ENCODE results near the gene HYCC1. TPM values are rescaled to one million over a fixed set of nuclear protein-coding genes. Genes with fewer than 3 reads are reported as not detected.
"Not testable (repeated sequence)": the region's sequence is repeated elsewhere in the genome, so short reads cannot be mapped to it uniquely, and the experiment has no call there.

The HYCC1 gene
- total RNA-seq, 1 donor from 2014 or later, result 10.9 TPM

GRCh38 chr7:23044581-23044980, 30.7 kb upstream of the HYCC1 start:
- DNase-seq (ENCODE audit: low spot score in 2 of 2), result no peak
- intact Hi-C loops (cut with DNase I), result no loop called here
- no peak for TF ChIP-seq CTCF (IDR thresholded peaks at IDR 0.05)

GRCh38 chr7:23043441-23043840, 29.5 kb upstream of the HYCC1 start:
- no peaks in the 10 kb centered on the region for H3K36me3 ChIP-seq
- intact Hi-C loops (cut with DNase I), result no loop called here
- H3K27me3 ChIP-seq, result no peaks in the 10 kb centered on the region
- H3K4me1 ChIP-seq, result no peaks in the 10 kb centered on the region
- TF ChIP-seq CTCF (IDR thresholded peaks at IDR 0.05), result no peak
- no peak overlapping the region for H3K27ac ChIP-seq
- no peak overlapping the region for H3K4me3 ChIP-seq
- DNase-seq (ENCODE audit: low spot score in 2 of 2), result no peak
- H3K9me3 ChIP-seq, result no peaks in the 10 kb centered on the region

More at GRCh38 chr7:23044581-23044980, 30.7 kb upstream of the HYCC1 start:
- H3K9me3 ChIP-seq, result no peaks in the 10 kb centered on the region
- H3K4me3 ChIP-seq, result no peak overlapping the region
- H3K36me3 ChIP-seq, result no peaks in the 10 kb centered on the region
- no peaks in the 10 kb centered on the region for H3K4me1 ChIP-seq
- H3K27me3 ChIP-seq, result no peaks in the 10 kb centered on the region
- H3K27ac ChIP-seq, result no peak overlapping the region

- intact Hi-C loops (cut with DNase I), result not testable (repeated sequence)
Observed at GRCh38 chr7:23039674-23040073, 25.7 kb upstream of the HYCC1 start.

GRCh38 chr7:23035542-23036371, 21.8 kb upstream of the HYCC1 start:
- not testable (repeated sequence) for H3K4me3 ChIP-seq

More at GRCh38 chr7:23039674-23040073, 25.7 kb upstream of the HYCC1 start:
- not testable (repeated sequence) for H3K27ac ChIP-seq; DNase-seq (ENCODE audit: low spot score in 2 of 2); H3K4me1 ChIP-seq; H3K9me3 ChIP-seq; H3K4me3 ChIP-seq; H3K27me3 ChIP-seq; H3K36me3 ChIP-seq

GRCh38 chr7:23027261-23027660, 13.3 kb upstream of the HYCC1 start:
- Histone ChIP-seq H3K36me3 (no peaks in the 10 kb centered on the region), H3K27me3 (no peaks in the 10 kb centered on the region), H3K4me1 (no peaks in the 10 kb centered on the region), H3K9me3 (no peaks in the 10 kb centered on the region), H3K27ac (no peak overlapping the region), H3K4me3 (no peak overlapping the region)
- intact Hi-C loops (cut with DNase I), result no loop called here
- TF ChIP-seq CTCF (IDR thresholded peaks at IDR 0.05), result no peak
- no peak for DNase-seq (ENCODE audit: low spot score in 2 of 2)

More at GRCh38 chr7:23035542-23036371, 21.8 kb upstream of the HYCC1 start:
- H3K9me3 ChIP-seq; H3K27me3 ChIP-seq; DNase-seq (ENCODE audit: low spot score in 2 of 2); H3K4me1 ChIP-seq; intact Hi-C loops (cut with DNase I); H3K36me3 ChIP-seq; H3K27ac ChIP-seq: not testable (repeated sequence)

GRCh38 chr7:23026164-23026563, 12.2 kb upstream of the HYCC1 start:
- TF ChIP-seq CTCF (IDR thresholded peaks at IDR 0.05), result no peak
- intact Hi-C loops (cut with DNase I), result no loop called here

More at GRCh38 chr7:23026164-23026563, 12.2 kb upstream of the HYCC1 start:
- H3K9me3 ChIP-seq, result no peaks in the 10 kb centered on the region
- no peak for DNase-seq (ENCODE audit: low spot score in 2 of 2)
- H3K36me3 ChIP-seq, result no peaks in the 10 kb centered on the region
- H3K4me3 ChIP-seq, result no peak overlapping the region
- H3K27me3 ChIP-seq, result no peaks in the 10 kb centered on the region
- no peak overlapping the region for H3K27ac ChIP-seq
- H3K4me1 ChIP-seq, result peaks cover 0 to under 1% of the 10 kb centered on the region in 2 donors
